Loucy (cell line): ENCODE measurements around the gene ESAM.

Experiments
- EZH2phosphoT487 ChIP-seq: fragments of 200-600 bp; IDR thresholded peaks from 2 replicates; pipeline ENCODE4 v1.6.1; 2018; ENCODE audit warnings: antibody characterized with exemption, mild to moderate bottlenecking, moderate library complexity, borderline replicate concordance
- TF ChIP-seq, protein P1 (sequence below): fragments of 200-600 bp; sonication (generic); conservative IDR thresholded peaks from 2 replicates; pipeline ENCODE4 v1.5.1; 2014; ENCODE audit warnings: mild to moderate bottlenecking, antibody characterized with exemption, low read length

DNA sequence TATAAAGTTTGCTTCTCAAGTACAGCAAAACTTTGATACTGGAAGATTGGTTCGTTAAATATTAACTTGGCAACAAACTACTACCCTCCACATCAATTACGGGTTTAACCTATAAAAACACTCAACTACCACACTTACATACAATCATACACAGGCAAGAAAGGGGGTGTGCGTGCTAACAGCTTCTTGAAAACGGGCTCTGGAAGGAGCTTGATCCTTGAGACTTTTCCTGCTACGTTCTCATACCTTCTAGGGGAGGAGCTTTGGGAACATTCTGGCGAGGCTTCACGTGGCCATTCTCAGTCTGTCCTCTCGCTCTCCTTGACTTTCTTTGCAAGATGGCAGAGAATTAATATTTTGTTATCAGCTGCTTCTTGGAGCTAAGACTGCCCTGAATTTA is 6.8 kb upstream of the ESAM start:
- TF ChIP-seq, protein P1, sequence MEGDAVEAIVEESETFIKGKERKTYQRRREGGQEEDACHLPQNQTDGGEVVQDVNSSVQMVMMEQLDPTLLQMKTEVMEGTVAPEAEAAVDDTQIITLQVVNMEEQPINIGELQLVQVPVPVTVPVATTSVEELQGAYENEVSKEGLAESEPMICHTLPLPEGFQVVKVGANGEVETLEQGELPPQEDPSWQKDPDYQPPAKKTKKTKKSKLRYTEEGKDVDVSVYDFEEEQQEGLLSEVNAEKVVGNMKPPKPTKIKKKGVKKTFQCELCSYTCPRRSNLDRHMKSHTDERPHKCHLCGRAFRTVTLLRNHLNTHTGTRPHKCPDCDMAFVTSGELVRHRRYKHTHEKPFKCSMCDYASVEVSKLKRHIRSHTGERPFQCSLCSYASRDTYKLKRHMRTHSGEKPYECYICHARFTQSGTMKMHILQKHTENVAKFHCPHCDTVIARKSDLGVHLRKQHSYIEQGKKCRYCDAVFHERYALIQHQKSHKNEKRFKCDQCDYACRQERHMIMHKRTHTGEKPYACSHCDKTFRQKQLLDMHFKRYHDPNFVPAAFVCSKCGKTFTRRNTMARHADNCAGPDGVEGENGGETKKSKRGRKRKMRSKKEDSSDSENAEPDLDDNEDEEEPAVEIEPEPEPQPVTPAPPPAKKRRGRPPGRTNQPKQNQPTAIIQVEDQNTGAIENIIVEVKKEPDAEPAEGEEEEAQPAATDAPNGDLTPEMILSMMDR, result no peak
- no peak for TF ChIP-seq EZH2phosphoT487
